LNCaP clone FGC (cell line): Measurements from ENCODE around the gene MRI1.

Experiments used
- DNase-seq: peaks from one replicate; pipeline ENCODE4 v3.0.0-alpha.2; 2011; ENCODE audit warnings: low read depth
- H3K4me3 ChIP-seq: 2 replicates; pipeline ENCODE4 v1.5.1; 2011; ENCODE audit warnings: mild to moderate bottlenecking, low read depth, low read length, control low read depth
- CTCF ChIP-seq: IDR thresholded peaks from 2 replicates; pipeline ENCODE4 v1.5.1; 2012; ENCODE audit warnings: mild to moderate bottlenecking; ENCODE audit not compliant: control insufficient read depth, insufficient read depth; ENCODE audit errors: extremely low read depth

MRI1 gene

GRCh38 chr19:13799669-13800068, 35.3 kb downstream of the MRI1 start:
- TF ChIP-seq CTCF, result no peak
- DNase-seq, result no peak
- H3K4me3 ChIP-seq, result no peak overlapping the region

- TF ChIP-seq CTCF, result no peak
These were observed 38.7 kb downstream of the MRI1 start for GRCh38 chr19:13803038-13803437.

GRCh38 chr19:13804830-13805683, 40.7 kb downstream of the MRI1 start:
- DNase-seq, result no peak
- H3K4me3 ChIP-seq, result no peak overlapping the region
- TF ChIP-seq CTCF, result peak; percentile 24; the same call in 1 of the 2 replicates

More at GRCh38 chr19:13803038-13803437, 38.7 kb downstream of the MRI1 start:
- DNase-seq, result peak; percentile 27
- H3K4me3 ChIP-seq, result no peak overlapping the region

GRCh38 chr19:13806728-13807127, 42.4 kb downstream of the MRI1 start:
- no peak for TF ChIP-seq CTCF
- no peak overlapping the region for H3K4me3 ChIP-seq

GRCh38 chr19:13807421-13808021, 43.2 kb downstream of the MRI1 start:
- H3K4me3 ChIP-seq, result no peak overlapping the region
- TF ChIP-seq CTCF, result no peak
- DNase-seq, result no peak

More at GRCh38 chr19:13806728-13807127, 42.4 kb downstream of the MRI1 start:
- DNase-seq, result no peak

GRCh38 chr19:13808856-13809255, 44.5 kb downstream of the MRI1 start:
- DNase-seq, result no peak
- no peak overlapping the region for H3K4me3 ChIP-seq
- TF ChIP-seq CTCF, result no peak
